HEK293T (cell line): ENCODE data around the gene POLR3A.
A peak's percentile ranks its signal among the peaks of the same experiment; 100 is the strongest.

Experiments
- CTCF ChIA-PET: fragments of 350-600 bp; formaldehyde crosslinking; extraction: SDS; loops from one replicate; lab custom pipeline; 2021; ENCODE audit warnings: antibody characterized with exemption, inconsistent platforms; lab: Yijun Ruan, JAX
- POLR2A ChIA-PET: fragments of 350-600 bp; formaldehyde crosslinking; extraction: SDS; loops from one replicate; lab custom pipeline; 2020; ENCODE audit warnings: antibody characterized with exemption, inconsistent platforms; lab: Yijun Ruan, JAX
- DNase-seq: peaks from one replicate; pipeline ENCODE4 v3.0.0; 2012; ENCODE audit warnings: mixed read lengths; ENCODE audit errors: extremely low spot score
- ARNT ChIP-seq: fragments of 450-650 bp; IDR thresholded peaks from 2 replicates; pipeline ENCODE4 v1.6.1; 2017; ENCODE audit warnings: mild to moderate bottlenecking
- BHLHE40 ChIP-seq: fragments of 450-650 bp; IDR thresholded peaks from 2 replicates; pipeline ENCODE4 v1.6.1; 2016; ENCODE audit warnings: mild to moderate bottlenecking, moderate library complexity, borderline replicate concordance
- CTBP1 ChIP-seq: fragments of 450-650 bp; IDR thresholded peaks from 2 replicates; pipeline ENCODE4 v1.6.1; 2016; ENCODE audit warnings: borderline replicate concordance
- ELF4 ChIP-seq: fragments of 450-650 bp; IDR thresholded peaks from 2 replicates; pipeline ENCODE4 v1.6.1; 2017; ENCODE audit warnings: antibody characterized with exemption
- FOXA1 ChIP-seq: fragments of 450-650 bp; IDR thresholded peaks from 2 replicates; pipeline ENCODE4 v1.6.1; 2016; ENCODE audit warnings: mild to moderate bottlenecking
- FOXK2 ChIP-seq: fragments of 450-650 bp; IDR thresholded peaks from 2 replicates; pipeline ENCODE4 v1.6.1; 2016; ENCODE audit warnings: mild to moderate bottlenecking
- FOXM1 ChIP-seq: fragments of 450-650 bp; IDR thresholded peaks from 2 replicates; pipeline ENCODE4 v1.6.1; 2017; ENCODE audit warnings: mild to moderate bottlenecking, borderline replicate concordance
- HDGF ChIP-seq: fragments of 450-650 bp; IDR thresholded peaks from 2 replicates; pipeline ENCODE4 v1.6.1; 2017; ENCODE audit warnings: antibody characterized with exemption, borderline replicate concordance
- L3MBTL2 ChIP-seq: fragments of 450-650 bp; conservative IDR thresholded peaks from 2 replicates; pipeline ENCODE4 v1.6.1; 2016; ENCODE audit warnings: mild to moderate bottlenecking
- LEF1 ChIP-seq: fragments of 450-650 bp; IDR thresholded peaks from 2 replicates; pipeline ENCODE4 v1.6.1; 2017; ENCODE audit warnings: mild to moderate bottlenecking, borderline replicate concordance
- NFRKB ChIP-seq: fragments of 450-650 bp; IDR thresholded peaks from 2 replicates; pipeline ENCODE4 v1.6.1; 2016; ENCODE audit warnings: mild to moderate bottlenecking, moderate library complexity
- PKNOX1 ChIP-seq: fragments of 450-650 bp; IDR thresholded peaks from 2 replicates; pipeline ENCODE4 v1.6.1; 2016
- SP1 ChIP-seq: fragments of 450-650 bp; IDR thresholded peaks from 2 replicates; pipeline ENCODE4 v1.6.1; 2017
- SUZ12 ChIP-seq: fragments of 450-650 bp; IDR thresholded peaks from 2 replicates; pipeline ENCODE4 v1.6.1; 2016; ENCODE audit warnings: mild to moderate bottlenecking
- ZNF384 ChIP-seq: fragments of 450-650 bp; IDR thresholded peaks from 2 replicates; pipeline ENCODE4 v1.6.1; 2016

Gene POLR3A

GRCh38 chr10:77927402-77928246 is 101.7 kb downstream of the POLR3A start:
- ChIA-PET POLR2A (no interaction called here), CTCF (interaction anchor here (0.5 kb wide), 1 partner anchor 10 kb away, joined by 4 read pairs; no protein-coding TSS in a partner anchor)
- TF ChIP-seq FOXK2 = no peak
- TF ChIP-seq PKNOX1 = no peak
- no peak for TF ChIP-seq FOXM1
- TF ChIP-seq NFRKB = no peak
- no peak for TF ChIP-seq FOXA1
- TF ChIP-seq ZNF384 = no peak
- TF ChIP-seq HDGF = no peak
- TF ChIP-seq SP1 = no peak
- TF ChIP-seq BHLHE40 = no peak
- TF ChIP-seq L3MBTL2 = no peak
- no peak for DNase-seq

DNA sequence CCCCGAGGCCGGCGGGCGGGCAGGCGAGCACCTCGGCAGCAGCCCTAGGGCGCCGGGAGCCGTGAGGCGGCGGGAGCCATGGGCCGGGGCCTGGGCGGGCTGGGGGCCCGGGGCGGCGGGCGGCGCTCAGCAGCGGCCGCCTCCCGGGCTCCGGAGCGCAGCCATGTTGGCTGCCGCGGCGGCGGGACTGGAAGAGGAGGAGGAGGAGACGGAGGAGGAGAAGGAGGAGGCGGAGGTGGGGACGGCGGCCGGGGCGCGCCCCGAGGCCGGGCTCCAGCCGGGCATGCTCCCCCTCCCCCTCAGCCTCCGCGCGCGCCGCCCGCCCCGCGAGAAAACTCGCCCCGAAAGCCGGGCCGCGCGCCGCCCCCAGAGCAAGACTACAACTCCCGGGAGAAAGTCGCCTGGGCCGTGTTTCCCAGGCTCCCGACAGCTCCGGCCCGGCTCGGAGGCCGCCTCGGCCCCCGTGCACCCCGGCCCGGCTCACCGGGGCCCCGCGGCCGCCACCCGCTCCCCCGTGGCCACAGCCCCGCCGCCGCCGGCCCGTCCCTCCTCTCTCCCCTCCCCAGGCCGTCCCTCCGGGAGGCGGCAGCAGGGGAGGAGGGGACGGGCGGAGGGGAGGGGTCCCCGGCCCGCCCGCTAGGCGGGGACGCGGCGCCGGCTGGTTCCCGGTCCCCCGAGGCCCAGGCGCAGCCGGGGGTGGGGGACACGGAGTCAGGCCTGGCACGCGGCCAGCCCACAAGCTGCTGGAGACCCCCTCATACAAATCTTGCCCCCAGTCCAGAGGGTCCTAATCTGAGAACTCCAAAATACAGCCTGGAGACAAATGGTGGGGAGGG is 102.5 kb downstream of the POLR3A start, which contains the start of gene DLG5:
Gene DLG5 (minus strand): TSS at position 190 of the 836 bp plus-strand sequence. CDS start 235 bp downstream, outside the sequence.
- no peak for TF ChIP-seq L3MBTL2
- TF ChIP-seq LEF1 = no peak
- no peak for TF ChIP-seq ZNF384
- no peak for TF ChIP-seq BHLHE40
- no peak for TF ChIP-seq ARNT
- no peak for TF ChIP-seq ELF4
- POLR2A ChIA-PET = interaction anchor here (0.8 to 1.1 kb wide), 2 partner anchors 8 to 12 kb away, joined by 3 read pairs; no protein-coding TSS in a partner anchor
- CTCF ChIA-PET = no interaction called here
- peak; percentile 49 for DNase-seq

- TF ChIP-seq L3MBTL2 (peak; percentile 42; the same call in 1 of the 2 replicates), BHLHE40 (no peak), PKNOX1 (no peak), CTBP1 (no peak), FOXA1 (no peak), ELF4 (no peak), ZNF384 (no peak)
- ChIA-PET POLR2A (interaction anchor here (0.8 to 1.3 kb wide), 3 partner anchors 9 to 52 kb away, joined by 3 to 4 read pairs (median 3); no protein-coding TSS in a partner anchor), CTCF (no interaction called here)
- DNase-seq = peak; percentile 50
These were observed 103.3 kb downstream of the POLR3A start for GRCh38 chr10:77925795-77926565.

DNA sequence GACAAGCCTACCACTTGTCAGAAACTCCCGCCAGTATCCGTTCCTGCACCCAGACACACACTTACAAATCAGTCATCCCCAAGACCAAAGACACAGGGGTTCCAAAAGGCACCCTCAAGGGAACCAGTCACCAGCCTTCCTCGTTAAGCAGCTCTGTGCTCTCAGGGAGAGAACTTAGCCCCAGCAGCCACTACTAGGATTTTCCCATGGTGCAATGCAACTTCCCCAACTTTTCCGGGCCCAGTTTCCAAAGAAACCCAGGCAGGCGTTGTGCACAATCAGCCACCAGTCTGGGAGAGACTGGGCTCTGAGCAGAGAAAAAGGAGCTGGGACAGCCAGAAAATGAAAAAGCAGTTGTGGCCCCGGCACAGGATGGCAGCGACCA is 103.9 kb downstream of the POLR3A start:
- peak; percentile 57 for DNase-seq
- no peak for TF ChIP-seq FOXK2
- no peak for TF ChIP-seq ELF4
- TF ChIP-seq FOXA1 = no peak
- TF ChIP-seq SP1 = no peak
- TF ChIP-seq ZNF384 = no peak
- TF ChIP-seq SUZ12 = no peak
- TF ChIP-seq HDGF = no peak
- no peak for TF ChIP-seq CTBP1
- TF ChIP-seq PKNOX1 = no peak
- TF ChIP-seq L3MBTL2 = no peak
- ChIA-PET POLR2A (interaction anchor here (1.1 to 1.3 kb wide), 2 partner anchors 9 to 52 kb away, joined by 3 to 4 read pairs; no protein-coding TSS in a partner anchor), CTCF (no interaction called here)

DNA sequence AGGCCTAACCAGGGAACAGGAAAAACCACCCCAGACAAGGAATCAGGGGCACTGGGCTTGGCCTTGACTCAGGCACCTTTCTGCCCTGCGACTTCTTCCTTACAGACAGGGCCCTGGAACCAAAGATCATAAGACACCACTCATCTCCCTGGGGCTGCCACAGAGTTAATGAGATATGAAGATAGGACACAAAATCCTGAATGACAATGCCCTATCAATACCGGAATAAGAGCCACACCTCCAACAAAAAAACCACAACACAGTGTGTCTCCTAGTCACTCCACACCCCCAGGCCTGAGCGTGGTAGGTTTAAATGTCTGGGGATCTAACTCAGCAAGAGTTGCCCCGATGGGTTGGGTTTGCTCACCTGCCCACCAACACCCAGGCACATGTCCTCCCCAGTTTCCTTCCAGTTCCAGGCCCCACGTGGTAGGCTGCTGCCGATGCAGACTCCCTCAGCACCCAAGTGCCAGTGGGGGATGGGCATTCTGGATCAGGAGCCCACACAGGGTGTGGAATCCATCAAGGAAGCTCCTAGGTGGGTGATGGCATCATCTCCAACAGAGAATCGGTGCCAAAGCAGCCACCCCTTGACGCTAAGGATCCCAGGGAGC is 106.6 kb downstream of the POLR3A start:
- no peak for TF ChIP-seq PKNOX1
- no peak for TF ChIP-seq BHLHE40
- no peak for TF ChIP-seq NFRKB
- no peak for TF ChIP-seq ZNF384
- no peak for TF ChIP-seq SP1
- no peak for TF ChIP-seq L3MBTL2
- no peak for TF ChIP-seq ELF4
- TF ChIP-seq CTBP1 = no peak
- TF ChIP-seq FOXK2 = no peak
- no peak for TF ChIP-seq LEF1
- POLR2A ChIA-PET = no interaction called here
- CTCF ChIA-PET = interaction anchor here (0.8 kb wide), 1 partner anchor 10 kb away, joined by 3 read pairs; no protein-coding TSS in a partner anchor
- DNase-seq = no peak
